GM18511 (cell line): ENCODE data around the gene TAOK1.

Experiments used
- ATAC-seq: cut with Tn5 transposase; IDR thresholded peaks from one replicate; pipeline ENCODE4 v1.9.1; 2021; ENCODE audit warnings: mild to moderate bottlenecking, moderate library complexity; ENCODE audit not compliant: unreplicated experiment

The TAOK1 gene

DNA sequence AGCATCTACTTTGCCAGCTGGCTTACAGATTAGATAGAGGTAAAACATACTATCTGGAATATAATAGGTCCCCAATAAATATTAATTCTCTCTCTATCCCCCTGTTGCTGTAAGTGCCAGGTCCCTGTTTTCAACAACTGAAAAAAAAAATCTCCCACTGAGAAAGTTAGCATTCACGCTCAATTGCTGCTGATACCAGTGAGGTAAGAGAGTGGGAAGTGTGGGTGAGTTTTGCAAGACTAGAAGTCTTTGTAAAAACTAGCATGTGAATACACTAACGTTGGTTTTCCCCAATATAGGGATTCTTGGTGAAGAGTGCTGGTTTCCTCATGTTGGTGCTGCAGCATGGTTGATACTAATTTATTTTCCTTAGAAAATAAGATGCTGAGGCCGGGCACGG lies 11.7 kb upstream of the TAOK1 start:
- no peak for ATAC-seq

DNA sequence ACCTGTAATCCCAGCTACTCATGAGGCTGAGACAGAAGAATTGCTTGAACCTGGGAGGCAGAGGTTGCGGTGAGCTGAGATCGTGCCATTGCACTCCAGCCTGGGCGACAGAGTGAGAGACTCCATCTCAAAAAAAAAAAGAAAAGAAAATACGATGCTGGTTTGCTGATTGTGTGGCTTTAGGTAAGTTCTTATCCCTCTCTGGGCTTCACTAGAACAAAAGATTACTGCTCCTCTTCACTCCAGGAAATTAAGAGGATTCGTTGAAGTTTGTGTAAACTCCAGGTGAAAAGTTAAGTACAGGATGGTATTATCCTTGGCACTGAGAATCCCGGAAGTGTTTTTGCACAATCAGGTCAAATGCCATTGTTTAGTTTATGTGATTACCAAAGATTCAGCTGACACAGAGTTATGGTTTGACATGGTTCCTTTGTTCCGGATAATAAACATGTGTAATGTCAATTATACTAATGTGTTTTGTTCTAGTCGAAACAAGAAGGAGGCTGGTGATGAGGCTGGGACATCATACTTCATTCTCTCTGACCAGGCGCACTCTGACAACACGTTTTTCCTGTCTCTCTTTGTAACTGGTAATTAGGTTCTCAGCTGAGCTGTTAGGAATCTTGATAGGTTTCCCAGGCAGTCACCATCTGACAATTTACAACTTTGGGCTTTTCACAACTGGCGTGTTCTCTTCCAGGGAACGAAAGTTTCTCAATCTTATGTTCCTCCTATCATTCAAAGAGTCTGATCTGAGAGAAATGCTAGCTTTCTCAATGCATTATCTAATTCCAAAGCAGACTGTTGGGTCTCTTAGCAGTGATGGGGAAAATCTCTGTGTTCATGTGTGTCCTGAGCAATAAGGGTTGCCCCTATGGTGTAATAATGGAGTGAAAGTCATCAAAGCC lies 10.8 kb upstream of the TAOK1 start:
- ATAC-seq, result no peak

DNA sequence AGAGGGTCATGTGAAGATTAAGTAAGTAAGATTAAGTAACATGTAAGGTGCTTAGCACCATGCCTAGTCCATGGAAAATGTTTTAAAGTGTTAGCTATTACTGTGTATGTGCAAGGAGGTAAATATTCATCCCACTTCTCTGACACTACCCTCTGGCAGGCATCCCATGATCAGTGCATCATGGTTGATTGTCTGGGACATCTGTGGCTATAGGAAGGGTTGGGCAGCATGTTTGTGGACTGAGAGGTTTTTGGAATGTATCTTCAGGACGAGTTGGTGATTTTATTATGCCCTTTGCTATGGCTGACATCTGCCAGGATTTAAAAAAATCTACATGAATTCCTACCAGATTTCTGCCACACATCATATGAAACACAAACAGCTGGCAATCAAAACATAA lies 6.5 kb upstream of the TAOK1 start:
- ATAC-seq, result no peak

DNA sequence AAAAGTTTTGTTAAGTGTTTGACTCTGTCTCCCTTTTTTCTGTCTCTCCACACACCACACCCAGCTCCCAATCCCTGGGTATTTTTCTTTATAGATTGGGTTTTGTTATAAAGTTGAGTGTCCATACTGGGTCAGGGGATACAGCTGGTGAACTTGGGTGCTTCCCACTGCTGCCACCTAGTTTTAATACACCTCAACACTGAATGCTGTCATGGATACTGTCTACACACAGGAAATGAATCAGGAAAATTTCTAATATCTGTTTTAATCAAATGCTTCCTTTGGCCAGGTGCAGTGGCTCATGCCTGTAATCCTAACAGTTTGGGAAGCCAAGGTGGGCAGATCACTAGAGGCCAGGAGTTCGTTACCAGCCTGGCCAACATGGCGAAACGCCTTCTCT lies 5.3 kb upstream of the TAOK1 start:
- ATAC-seq, result no peak

DNA sequence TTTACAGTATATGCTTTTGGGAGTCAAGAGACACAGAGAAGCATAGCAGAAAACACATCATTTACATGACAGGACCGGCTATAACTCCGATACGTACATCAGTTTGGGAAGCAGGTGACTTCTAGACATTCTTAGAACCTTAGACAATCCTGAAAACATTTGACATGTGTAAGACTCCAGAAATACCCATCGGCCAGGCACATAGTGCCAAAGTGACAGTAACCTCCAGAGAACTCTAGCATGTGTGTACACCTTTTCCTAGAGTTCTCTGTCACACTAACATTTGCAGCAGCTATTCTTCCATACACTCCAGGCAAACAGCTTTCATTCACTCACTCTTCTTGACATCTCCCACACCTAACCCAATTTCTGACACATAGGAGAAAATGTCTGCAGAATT lies 3.4 kb upstream of the TAOK1 start:
- ATAC-seq, result no peak

DNA sequence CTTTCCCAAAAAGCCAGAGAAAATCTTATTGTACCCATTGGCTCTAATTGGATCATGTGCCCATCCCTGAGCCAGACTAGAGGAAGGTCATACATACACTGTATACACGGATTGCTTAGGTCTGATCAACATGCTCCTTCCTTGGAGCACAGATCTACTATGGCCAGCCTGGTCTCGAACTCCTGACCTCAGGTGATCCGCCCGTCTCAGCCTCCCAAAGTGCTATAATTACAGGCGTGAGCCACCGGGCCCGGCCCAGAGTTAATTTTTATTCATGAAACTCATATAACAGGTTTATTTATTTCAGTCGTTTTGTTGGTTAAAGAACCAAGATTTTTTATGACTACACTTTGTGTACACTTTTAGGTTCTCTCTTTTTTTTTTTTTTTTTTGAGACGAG lies 1.2 kb upstream of the TAOK1 start:
- ATAC-seq, result no peak

DNA sequence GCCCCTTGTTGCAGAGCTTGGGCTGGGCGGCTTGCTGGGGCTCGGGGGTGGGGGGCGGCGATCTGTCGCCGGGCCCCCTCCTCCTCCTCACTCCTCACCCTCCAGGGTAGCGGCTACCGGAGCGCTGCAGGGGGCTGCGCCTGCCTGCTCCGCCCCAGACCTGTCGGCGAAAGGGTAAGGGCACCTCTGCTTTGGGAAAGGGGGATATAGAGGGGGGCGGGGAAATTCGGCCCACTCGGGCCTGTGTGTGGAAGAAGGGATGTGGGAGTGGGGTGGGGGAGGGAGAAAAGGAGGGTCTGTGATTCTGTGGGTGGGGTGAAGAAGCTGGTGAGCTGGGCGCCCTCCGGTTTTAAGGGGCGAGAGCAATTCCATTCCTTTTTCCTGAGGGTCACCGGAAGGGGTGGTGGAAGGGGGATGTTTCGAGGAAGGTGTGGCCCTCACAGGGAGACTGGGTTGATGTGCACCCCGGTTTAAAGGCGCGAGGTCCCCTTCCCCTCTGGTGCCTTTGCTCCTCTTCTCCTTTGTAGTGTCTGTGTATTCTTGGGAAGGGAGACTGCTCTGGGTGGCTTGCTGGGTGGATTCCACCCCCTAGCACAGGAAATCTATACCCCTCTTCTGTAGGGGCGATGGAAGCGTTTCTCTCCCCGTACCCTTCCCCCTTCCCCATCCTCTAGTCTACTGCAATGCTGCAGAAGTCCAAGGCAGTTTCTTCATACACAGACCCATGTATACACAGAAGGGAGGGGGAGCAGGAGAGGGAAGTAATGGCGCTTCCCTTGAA lies 878 bp downstream of the TAOK1 start:
- ATAC-seq, result peak; percentile 28

DNA sequence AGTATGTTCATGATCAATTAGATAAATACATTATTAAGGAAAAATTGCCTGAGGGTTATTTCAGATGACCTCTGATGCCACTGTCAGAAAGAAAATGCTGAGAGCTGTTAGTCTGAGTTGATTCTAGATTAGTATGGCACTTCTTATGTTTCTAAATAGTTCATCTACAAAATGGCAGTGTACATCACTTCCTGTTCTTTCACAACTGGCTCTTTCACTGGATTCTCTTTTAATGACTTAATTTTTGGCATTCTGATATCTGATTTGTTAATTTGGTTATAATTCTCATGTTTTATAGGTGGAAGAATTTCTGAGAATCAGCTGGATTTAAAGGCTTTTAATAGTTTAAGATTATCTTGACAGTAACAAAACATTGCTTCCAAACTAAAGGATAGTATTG lies 3.3 kb downstream of the TAOK1 start:
- ATAC-seq, result no peak

DNA sequence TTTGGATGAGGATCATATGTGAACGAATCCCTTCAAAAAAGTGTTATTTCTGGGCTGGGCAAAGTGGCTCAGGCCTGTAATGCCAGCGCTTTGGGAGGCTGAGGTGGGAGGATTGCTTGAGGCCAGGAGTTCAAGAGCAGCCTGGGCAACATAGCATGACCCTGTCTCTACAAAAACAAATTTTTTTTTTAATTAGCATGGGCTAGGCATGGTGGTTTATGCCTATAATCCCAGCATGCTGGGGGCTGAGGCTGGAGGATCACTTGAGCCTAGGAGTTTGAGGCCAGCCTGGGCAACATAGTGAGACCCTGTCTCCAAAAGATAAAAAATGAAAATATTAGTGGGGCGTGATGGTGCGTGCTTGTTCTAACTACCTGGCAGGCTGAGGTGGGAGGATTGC lies 4.6 kb downstream of the TAOK1 start:
- ATAC-seq, result no peak

DNA sequence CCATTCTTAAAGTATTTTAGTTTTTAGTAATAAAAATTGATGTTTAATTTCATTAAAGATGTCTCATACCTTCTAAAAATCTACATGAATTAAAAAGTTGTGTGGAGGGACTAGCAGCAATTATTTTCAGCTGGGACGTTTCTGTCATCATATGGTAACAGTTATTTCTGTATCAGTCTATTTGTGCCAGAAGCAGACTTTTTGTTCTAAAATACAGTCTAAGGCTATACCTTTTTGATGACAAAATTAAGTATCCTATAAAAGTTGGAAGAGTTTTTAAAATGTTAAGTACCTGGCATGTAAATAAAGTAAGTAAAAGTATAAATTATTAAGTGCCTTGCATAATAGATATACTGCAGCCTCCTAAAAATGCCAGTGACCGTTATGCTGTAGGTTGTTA lies 5.9 kb downstream of the TAOK1 start:
- no peak for ATAC-seq

DNA sequence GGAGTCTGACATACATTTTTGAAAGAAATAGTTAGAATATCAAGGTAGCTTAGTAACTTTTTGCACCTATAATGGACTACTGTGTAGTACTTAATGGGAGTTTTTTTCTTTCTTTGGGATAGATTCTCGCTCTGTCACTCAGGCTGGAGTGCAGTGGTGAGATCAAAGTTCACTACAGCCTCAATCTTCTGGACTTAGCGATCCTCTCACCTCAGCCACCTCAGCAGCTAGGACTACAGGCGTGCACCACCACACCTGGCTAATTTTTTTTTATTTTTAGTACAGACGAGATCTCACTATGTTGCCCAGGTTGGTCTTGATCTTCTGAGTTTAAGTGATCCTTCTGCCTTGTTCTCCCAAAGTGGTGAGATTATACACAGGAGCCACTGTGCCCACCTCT lies 9.5 kb downstream of the TAOK1 start:
- ATAC-seq, result no peak

DNA sequence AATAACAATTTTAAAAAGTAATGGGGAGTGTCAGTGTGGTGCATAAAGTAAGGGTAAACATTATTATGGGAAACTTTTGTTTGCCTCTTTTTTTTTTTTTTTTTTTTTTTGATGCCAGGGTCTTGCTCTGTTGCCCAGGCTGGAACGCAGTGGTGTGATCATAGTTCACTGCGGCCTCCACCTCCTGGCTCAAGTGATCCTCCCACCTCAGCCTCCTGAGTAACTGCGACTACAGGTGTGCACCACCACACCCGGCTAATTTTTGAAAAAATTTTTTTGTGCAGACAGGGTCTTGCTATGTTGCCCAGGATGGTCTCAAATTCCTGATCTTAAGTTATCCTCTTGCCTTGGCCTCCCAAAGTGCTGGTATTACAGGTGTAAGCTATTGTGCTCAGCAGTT lies 10.7 kb downstream of the TAOK1 start:
- no peak for ATAC-seq

DNA sequence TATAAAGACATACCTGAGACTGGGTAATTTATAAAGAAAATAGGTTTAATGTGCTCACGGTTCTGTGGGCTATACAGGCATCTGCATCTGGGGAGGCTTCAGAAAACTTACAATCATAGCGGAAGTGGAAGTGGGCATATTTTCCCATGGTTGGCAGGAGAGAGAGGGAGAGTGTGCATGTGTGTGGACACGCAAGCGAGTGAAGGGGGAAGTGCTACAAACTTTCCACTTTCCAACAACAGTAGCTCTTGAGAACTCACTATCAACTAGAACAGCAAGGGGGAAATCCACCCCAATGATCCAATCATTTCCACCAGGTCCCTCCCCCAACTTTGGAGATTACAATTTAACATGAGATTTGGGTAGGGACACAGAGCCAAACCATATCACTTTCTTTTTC lies 11.1 kb downstream of the TAOK1 start:
- no peak for ATAC-seq

DNA sequence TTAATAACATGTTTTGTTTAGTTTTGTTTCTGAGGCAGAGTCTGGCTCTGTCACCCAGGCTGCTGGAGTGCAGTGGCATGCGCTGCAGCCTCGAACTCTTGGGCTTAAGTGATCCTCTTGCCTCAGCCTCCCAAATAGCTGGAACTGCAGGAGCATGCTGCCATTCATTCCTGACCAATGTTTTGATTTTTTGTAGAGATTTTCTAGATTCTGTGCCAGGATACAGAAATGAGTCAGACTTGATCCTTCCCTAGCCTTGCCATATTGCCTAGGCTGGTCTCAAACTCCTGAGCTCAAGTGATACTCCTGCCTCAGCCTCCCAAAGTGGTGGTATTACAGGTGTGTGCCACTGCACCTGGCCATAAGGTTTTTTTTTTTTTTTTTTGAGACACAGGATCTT lies 17.7 kb downstream of the TAOK1 start:
- ATAC-seq, result no peak

DNA sequence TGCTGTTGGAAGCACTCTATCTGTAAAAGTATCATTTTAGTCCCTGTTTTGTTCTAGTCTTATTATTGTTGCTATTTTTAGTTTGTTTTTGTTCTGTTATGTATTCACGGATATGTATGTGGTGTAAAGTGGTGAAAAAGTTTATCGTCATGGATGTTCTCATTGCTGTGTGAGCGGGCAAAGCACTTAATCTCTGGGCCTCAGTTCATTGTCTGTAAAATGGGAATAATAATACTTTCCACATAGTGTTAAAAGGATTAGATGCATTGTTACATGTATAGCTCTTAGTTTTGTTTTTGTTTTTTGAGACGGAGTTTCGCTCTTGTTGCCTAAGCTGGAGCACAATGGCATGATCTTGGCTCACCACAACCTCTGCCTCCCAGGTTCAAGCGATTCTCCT lies 19.8 kb downstream of the TAOK1 start:
- ATAC-seq, result no peak

DNA sequence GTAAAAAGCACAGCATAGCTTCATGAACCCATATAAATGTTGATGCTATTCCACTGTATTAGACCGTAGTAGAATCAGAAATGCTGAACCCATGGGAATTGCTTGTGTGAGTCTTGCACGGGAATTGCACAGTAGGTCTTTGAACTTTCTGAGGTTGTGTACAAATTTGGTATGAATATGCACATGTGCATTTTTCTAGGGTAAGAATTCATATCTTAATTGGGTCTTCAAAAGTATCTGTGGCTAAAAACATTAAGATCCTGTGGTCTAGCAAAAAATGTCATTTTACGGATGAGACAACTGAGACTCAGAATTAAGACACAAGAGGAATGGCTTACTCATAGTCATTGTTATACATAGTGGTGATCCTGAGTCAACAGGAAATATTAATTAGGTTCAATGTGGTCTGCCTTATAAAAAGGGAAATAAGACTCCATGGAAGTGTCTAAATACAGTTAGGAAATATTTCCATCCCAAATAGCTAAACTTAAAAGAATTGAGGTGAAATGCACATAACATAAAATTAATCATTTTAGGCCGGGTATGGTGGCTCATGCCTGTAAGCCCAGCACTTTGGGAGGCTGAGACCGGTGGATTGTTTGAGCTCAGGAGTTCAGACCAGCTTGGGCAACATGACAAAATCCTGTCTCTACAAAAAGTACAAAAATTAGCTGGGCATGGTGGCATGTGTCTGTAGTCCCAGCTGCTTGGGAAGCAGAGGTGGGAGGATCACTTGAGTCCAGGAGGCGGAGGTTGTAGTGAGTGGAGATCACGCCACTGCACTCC lies 22.8 kb downstream of the TAOK1 start:
- no peak for ATAC-seq

DNA sequence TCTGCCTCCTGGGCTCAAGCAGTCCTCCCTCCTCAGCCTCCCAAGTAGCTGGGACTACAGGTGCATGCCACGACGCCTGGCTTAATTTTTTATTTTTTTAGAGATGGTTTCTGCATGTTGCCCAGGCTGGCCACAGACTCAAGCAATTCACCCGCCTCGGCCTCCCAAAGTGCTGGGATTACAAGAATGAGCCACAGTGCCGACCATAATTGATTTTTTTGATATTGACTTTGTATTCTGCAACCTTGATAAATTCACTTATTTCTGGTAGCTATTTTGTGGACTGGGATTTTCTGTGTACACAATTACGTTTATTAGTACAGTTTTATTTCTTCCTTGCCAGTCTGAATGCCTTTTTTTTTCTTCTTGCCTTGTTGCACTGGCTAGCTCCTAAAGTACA lies 30.0 kb downstream of the TAOK1 start:
- no peak for ATAC-seq

DNA sequence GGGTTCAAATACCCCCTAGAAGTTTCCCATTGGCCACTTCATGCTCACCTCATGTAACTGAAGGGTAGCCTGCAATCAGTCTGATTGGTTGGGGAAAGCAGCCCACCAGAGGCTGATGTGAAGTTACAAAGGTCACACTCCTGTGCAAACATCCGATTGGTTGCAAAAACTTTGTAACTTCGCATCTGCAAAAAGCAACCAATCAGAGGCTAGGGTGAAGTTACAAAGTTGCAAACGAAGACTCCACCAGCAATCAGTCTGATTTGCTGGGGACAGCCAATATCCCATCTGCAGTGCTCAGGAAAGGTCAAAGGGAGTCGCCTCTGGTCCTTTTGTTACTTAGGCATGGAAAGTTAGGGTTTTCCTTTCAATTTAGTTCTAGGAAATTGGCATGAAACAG lies 40.1 kb downstream of the TAOK1 start:
- no peak for ATAC-seq

DNA sequence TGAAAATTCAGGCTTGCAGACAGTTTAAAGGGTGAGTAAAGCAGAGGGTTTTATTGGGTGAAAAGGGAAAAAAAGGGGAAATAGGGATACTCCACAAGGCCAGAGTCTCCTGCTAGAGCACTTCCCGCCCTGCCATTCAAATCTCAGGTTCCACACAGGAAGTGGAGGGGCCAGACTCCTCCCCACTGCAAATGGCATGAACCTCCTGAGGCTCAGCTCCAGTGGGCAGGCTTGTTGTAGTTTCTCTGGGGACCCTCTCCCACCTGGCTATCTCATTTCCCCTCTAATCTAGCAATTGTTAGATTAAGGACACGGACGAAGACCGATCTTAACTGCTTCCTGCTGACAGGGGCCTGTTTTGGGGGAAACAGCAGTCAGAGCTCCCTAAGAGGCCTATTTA lies 43.4 kb downstream of the TAOK1 start:
- no peak for ATAC-seq

DNA sequence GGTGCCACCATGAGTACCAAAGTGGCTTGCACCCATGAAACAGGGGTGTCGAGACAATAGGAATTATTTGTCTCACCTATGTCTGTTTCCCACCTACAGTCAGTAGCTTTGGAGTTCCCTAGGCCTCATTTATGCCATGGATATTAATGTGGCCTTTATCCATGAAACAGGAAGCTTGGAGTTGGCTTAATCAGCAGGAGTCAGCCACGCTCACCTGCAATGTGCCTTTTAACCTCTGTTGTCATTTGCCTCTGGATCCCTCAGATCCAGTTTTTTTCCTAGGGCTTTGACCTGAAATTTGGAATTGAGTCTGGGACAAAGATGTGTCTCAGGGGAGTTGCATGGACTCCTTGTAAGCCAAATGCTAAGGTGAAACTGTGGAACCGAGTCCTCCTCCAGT lies 44.4 kb downstream of the TAOK1 start:
- ATAC-seq, result no peak

DNA sequence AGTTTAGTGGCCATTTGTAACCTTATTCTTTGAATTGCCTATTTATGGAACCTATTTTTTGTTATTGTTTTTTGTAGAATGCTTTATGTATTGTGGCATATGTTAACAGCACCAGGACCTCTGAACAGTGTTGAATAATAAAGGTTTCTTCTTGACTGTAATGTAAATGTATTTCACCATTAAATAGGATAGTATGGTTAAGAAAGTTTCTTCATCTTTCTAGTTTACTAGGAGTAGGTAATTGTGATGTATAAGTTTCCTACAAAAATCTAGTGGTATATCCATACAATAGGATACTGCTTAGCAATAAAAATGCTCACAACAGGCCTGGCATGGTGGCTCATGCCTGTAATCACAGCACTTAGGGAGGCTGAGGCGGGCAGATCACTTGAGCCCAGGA lies 52.3 kb downstream of the TAOK1 start:
- ATAC-seq, result no peak
